Fibroblast of lung (primary cell): ENCODE data around the gene ARMC3.

Source experiments
- CTCF ChIP-seq, 2 donors: IDR thresholded peaks in 1 of 2; conservative IDR thresholded peaks in 1 of 2; 1 replicate in 1 of 2; 2 replicates in 1 of 2; pipeline ENCODE4 v1.5.1; 2011 to 2012; ENCODE audit warnings: low read length in 2 of 2, control low read depth in 1 of 2, inconsistent platforms in 1 of 2, low read depth in 1 of 2, mild to moderate bottlenecking in 1 of 2
- EZH2 ChIP-seq: IDR thresholded peaks from 2 replicates; pipeline ENCODE4 v1.5.1; 2012; ENCODE audit warnings: low read length, control low read depth, mild to moderate bottlenecking; ENCODE audit errors: missing control alignments

- TF ChIP-seq CTCF (conservative IDR thresholded peaks at IDR 0.05 in 1 of 2, IDR thresholded peaks at IDR 0.05 in 1 of 2; ENCODE audit: low read depth in 1 of 2, low read length in 2 of 2) (no peak), EZH2 (no peak)
Measured at GRCh38 chr10:22899307-22899706, 28.5 kb upstream of the ARMC3 start.
